ENCODE measurements around the gene ROM1.
"Not testable (repeated sequence)": the region's sequence is repeated elsewhere in the genome, so short reads cannot be mapped to it uniquely, and the experiment has no call there.

The ROM1 gene

GRCh38 chr11:62648967-62649364 is 35.9 kb downstream of the ROM1 start:
- no peak for DNase-seq (ENCODE audit: low read depth, low spot score)

GRCh38 chr11:62649486-62649885 is 36.4 kb downstream of the ROM1 start:
- no peak for DNase-seq (ENCODE audit: low read depth, low spot score)

GRCh38 chr11:62650283-62650682 is 37.2 kb downstream of the ROM1 start:
- not testable (repeated sequence) for DNase-seq (ENCODE audit: low read depth, low spot score)

GRCh38 chr11:62652161-62653006 is 39.3 kb downstream of the ROM1 start:
- no peak for DNase-seq (ENCODE audit: low read depth, low spot score)

- DNase-seq (ENCODE audit: low read depth, low spot score) = no peak
These were observed 41.2 kb downstream of the ROM1 start for GRCh38 chr11:62654297-62654696.

GRCh38 chr11:62656796-62657429 is 43.9 kb downstream of the ROM1 start:
- DNase-seq (ENCODE audit: low read depth, low spot score) = no peak

GRCh38 chr11:62664405-62665074 is 51.5 kb downstream of the ROM1 start:
- peak; percentile 89 for DNase-seq (ENCODE audit: low read depth, low spot score)
